DMS79 treated with DMSO at 0.1 percent for 48 hours (cell line): Measurements from ENCODE around the gene GPR65.
A peak's percentile ranks its signal among the peaks of the same experiment; 100 is the strongest.
"Not testable (repeated sequence)": the region's sequence is repeated elsewhere in the genome, so short reads cannot be mapped to it uniquely, and the experiment has no call there.

Experiments used
- DNase-seq: peaks from one replicate; lab custom pipeline; 2025; lab: John Stamatoyannopoulos, UW

GPR65 gene

DNA sequence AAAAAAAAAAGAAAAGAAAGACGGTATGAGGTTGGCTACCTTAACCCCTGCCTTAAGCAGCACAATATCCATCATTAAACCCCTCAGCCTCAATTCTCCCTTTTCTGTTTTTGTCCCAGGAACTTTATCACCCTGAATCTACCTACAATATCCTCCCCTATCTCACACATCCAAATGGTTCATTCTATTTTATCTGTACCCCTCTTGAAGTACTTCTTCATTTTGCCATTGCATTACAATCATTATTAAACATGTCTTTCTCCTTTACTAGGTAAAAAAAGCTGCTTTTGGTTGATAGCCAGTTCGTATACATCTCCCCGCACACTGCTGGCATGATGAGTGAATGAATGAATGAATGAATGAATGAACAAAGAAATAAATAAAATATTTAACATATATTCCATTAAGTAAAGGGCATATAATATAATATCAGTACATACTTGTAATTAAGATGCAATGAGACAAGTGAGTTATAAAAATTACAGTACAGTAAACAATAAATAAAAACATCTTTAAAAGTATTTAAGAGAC is 364 bp upstream of the GPR65 start:
- no peak for DNase-seq

DNA sequence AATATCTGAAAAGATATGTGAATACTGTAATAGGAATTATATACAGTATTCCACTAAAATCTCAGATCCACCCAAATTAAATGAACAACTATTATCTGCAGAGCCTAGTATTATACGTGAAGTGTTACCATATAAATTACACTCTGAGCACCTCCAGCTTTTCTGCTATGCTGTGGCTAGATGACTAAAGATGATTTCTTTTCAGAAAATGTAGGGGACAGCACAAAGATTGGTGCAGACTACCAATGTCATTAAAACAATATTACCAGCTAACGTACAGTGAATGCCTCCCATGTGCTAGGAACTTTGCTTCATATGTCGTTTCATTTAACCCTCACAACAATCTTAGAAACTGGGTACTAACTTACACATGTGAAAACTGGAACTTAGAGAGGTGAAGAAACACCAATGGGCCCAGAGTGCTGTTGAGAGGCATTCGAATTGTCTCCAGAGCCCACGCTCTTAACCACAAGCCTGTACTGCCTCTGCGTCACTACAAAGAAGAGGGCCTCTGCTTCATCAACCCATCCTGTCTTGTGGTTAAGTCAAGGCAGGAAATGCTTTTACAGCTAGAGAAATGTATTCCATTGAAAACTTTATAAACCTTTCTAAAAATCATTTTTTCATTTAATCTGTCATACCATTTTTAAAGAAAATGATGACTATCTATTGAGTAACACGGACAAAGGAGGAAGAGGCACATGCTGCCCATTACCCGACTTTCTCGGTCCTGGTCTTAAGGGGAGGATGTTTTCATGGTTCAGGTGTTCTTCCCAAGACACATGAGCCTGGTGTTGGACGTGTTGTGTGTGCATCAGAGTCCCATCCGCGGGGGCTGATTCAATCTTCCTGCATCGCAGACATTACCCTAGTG is 1.3 kb downstream of the GPR65 start:
- DNase-seq = no peak

DNA sequence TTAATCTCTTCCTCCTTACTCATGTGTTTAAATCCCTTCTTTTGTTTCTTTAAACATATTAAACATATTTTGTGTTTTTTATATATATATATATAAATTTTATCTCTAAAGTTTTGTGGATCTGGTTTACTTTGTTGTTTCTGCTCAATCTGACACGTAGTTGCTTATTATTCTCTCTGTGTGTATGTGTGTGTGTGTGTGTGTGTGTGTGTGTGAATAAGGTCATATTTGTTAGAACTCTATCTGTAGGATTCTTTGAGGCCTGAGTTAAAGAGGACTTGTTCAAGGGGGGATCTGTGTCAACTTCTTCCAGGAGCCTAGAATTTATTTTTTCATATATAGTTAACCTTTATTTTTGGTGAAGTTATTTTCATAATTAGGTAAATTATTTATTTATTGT is 2.7 kb downstream of the GPR65 start:
- no peak for DNase-seq

DNA sequence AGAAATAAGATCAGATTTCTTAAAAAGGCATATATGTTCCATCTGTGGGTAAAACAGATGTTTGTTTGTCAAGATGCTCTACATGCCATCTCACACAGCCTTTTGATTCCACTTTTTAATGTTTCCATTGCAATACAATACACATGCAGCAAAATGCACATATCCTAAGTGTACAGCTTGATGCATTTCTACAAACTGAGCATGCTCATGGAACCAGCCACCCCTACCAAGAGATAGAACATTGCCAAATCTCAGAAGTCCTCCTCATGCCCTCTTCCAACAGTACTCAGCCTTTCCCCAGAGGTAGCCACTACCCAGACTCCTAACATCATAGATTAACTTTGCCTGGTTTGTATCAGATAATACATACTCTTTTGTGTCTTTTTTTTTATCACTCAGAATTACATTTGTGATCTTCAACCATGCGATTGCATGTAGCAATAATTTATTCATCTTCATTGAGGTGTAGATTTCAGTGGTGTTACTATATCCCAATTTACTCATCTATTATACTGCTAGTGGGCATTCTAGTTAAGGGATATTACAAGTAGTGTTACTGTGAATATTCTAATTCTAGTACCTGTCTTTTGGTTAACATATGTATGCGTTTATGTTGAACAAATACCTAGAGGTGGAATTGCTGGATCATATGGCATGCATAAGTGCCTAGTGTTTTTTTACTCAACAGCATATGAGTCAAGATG is 3.3 kb downstream of the GPR65 start:
- no peak for DNase-seq

DNA sequence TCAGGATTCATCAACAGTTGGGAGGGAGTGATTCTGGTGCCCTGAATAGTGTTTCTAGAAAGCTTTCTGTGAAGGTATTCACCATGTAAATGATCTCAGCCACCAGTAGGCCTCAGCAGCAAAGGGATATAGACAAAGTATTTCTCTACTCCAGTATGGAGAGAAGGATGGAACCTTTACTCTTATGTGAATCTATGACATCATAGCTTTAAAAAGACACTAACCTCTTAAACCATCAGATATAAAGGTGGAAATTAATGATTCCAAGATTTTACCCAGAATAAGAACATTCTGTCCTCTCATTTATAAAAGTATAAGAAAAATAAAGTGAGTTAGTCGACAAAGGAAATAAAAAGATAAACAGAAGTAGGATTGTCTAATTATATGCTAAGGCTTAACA is 4.6 kb downstream of the GPR65 start:
- no peak for DNase-seq

DNA sequence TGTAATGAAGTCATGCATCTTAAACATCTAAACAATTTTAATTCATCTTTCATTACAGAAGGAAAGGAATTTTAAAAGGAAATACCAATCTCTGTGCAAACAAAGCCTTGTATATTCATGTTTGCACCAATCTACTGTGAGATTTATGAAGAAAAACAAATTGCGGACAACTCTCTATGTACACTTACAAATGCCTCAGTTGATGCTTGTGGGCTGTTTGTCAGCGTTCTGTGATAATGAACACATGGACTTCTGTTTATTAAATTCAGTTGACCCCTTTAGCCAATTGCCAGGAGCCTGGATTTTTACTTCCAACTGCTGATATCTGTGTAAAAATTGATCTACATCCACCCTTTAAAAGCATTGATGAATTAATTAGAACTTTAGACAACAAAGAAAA is 5.4 kb downstream of the GPR65 start:
- no peak for DNase-seq

DNA sequence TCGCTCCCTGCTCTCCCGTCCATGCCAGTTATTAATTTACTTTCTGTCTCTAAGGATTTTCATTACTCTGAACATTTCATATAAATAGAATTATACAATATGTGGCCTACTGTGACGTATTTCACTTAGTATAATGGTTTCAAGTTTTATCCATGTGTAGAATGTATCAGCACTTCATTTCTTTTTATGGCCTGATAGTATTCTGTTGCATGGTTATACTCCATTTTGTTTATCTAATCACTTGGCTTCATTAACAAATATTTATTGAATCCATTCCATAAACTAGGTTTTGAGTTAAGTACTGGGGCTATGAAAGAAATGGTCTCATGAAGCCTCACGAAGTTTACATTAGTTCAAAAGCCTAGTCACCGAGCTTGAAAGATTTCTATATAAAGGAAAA is 7.6 kb downstream of the GPR65 start:
- DNase-seq = no peak

DNA sequence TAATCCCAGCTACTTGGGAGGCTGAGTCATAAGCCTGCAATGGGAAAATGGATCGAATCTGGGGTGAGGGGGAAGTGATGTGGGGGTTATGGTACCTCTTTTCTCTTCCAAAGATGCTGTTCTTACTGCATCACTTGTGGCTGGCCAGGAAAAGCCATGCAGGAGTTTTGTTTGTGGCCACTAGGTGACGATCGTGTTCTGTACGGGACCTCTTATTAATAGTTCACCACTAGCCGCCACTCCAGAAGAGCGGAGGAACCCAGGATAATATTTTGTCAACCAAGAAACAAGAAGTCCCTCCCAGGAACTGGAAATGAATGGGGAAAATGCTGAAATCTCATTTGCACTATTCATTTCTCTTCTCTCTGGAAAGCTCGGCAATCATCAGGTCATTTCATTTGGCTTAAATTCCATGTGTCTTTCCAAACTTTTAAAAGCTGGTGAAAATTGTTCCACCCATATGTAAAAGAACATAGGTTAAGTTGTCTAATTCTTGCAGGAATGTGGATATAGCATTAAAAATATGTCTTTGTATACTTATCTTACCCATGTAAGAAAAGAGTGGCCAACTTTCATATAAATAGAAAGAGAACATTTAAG is 8.9 kb downstream of the GPR65 start:
- peak; percentile 45 for DNase-seq

DNA sequence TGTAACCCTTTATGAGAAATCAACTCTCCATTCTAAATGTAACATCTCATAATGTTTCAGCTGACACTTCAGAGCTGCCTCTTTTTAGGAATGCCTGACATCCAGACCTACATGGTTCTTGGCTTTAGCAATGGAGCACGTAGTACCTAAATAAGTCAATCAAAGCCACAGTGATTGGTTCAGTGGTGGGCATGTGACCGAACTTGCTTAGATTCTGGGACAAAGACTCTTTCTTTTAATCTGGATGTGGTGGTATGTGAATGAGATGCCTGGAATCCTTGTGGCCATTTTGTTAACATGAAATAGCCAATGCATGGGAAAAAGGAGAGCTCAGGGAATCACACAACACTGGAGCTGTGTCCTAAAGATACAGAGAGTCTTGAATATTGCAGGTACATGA is 11.8 kb downstream of the GPR65 start:
- no peak for DNase-seq

DNA sequence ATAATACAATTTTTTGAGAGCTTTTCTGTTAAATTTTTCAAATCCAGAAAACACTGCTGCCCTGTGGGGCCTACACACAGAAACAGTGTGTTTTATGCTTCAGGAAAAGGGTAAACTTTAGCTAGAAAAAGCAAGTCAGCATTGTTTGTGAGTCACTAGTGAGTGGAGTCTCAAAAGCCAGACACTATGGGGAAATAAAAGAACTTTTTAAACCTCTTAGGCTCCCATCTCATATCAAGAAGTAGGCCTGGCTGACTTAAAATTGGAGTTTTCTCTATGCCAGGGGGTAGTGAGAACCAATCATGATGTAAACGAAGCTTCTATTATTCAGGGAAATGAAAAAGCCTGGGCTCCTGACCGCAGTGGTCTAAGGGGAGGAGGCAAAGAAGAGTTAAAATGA is 12.6 kb downstream of the GPR65 start:
- no peak for DNase-seq

DNA sequence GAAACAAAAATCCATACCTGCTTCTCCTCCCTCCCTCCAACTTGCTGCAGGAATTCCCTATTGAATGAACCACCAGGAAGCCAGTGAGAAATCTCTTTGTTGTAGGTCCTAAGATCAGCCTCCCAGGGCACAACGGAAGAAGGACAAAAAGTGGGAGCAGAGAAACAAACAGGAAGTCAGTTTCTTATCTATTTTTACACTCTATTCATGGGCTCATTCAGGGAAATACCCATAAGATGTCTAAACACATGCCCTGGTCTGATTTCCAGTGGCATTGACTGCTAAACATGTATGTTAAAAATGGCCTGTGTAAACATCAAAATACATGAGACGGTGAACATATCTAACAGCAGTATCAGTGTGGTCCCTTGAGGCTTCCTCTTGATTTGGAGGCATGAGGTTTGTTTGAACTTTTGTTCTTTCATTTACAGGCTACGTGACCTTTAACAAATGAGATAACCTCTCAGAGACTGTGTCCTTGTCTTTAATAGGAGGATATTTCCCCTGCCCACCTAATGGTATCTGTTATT is 18.8 kb downstream of the GPR65 start:
- no peak for DNase-seq

DNA sequence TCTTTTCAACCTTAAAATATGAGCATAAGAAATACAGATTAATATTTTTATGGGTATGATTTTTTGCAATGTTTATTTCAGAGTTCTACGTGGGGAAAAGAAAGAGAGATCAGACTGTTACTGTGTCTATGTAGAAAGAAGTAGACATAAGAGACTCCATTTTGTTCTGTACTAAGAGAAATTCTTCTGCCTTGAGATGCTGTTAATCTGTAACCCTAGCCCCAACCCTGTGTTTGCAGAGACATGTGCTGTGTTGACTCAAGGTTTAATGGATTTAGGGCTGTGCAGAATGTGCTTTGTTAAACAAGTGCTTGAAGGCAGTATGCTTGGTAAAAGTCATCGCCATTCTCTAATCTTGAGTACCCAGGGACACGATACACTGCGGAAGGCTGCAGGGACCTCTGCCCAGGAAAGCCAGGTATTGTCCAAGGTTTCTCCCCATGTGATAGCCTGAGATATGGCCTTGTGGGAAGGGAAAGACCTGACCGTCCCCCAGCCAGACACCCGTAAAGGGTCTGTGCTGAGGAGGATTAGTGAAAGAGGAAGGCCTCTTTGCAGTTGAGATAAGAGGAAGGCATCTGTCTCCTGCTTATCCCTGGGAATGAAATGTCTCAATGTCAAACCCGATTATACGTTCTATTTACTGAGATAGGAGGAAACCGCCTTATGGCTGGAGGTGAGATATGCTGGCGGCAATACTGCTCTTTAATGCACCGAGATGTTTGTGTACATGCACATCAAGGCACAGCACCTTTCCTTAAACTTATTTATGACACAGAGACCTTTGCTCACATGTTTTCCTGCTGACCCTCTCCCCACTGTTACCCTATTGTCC is 19.5 kb downstream of the GPR65 start:
- not testable (repeated sequence) for DNase-seq

DNA sequence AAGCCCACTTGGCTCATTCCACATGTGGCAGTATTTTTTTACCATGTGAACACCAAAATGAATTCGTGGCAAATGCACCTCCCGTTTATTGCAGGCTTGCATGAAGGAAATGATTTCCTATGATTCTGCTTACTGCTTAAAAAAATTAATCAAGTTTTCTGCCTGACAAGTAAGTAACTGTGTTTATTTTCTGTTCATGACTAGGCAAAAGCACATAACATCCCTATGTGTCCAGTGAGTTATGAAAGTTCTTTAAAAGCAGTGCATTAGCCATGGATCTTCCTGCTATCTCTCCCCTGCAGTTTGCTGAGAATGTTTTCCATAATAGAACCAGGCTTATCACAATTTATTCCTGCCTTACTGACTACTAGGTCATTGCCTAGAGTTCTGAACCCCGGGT is 20.4 kb downstream of the GPR65 start:
- no peak for DNase-seq

DNA sequence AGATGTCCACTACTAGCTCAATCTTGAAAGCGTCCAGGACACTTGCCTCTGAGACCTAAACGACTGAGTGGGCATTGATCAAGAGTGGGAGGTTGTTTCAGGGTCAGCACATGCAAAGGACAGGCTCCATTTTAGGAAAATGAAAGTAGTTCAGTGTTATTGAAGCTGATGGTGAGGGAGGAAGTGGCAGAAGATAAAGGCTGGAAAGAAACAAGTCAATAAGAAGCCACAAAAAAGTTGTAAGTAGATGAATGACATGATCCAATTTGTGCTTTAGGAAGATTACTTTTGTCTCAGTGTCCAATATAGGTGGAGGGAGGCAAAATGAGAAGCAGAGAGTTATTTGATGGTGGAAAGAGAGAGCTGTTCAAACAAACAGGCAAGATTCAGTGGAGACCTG is 22.0 kb downstream of the GPR65 start:
- no peak for DNase-seq

DNA sequence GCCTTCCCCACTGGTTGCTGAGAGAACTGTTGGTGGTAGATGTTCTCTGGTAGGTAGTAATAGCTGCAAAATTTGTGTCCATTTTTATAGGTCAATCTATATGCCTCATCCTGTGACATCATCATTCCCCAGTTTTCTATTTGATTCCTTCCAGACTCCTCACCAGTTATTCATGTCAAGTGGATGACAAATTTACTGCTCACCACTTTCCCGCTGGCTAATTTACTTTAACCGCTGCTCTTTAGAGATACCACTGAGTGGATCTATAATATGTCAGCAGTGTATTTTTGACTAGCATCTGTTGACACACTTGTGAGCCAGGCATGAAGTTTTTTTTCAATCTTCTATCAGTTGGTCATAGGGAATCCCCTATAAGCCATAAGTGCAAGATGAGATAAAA is 24.6 kb downstream of the GPR65 start:
- DNase-seq = no peak

DNA sequence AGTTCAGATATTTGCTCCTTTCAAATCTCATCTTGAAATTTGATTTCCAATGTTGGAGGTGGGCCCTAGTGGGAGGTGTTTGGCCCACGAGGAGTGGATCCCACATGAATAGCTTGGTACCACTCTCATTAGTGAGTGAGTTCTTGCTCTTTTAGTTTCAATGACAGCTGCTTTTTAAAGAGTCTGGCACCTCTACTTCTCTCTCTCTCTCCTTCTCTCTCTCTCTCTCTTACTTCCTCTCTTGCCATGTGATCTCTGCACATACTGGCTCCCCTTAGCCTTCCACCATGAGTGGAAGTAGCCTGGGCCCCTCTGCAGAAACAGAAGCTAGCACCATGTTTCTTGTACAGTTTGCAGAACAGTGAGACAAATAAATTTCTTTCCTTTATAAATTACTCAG is 25.1 kb downstream of the GPR65 start:
- no peak for DNase-seq

DNA sequence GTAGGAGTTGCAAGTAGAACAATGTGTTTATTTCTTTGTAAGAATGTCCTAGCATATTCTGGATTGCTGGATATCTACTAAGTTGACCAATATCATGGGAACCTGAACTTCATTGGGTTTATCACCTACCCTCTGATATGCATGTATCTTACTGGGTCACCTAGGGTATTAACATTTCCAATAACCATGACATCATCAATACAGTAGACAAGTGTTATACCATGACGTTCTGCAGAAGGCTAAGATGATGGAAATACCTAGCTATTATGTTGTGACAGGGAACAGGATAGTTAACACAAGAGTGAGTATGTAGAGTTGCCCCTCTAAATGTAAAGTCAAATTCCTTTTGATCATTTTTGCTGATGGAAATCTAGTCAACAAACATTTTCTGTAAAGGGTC is 26.0 kb downstream of the GPR65 start:
- no peak for DNase-seq

DNA sequence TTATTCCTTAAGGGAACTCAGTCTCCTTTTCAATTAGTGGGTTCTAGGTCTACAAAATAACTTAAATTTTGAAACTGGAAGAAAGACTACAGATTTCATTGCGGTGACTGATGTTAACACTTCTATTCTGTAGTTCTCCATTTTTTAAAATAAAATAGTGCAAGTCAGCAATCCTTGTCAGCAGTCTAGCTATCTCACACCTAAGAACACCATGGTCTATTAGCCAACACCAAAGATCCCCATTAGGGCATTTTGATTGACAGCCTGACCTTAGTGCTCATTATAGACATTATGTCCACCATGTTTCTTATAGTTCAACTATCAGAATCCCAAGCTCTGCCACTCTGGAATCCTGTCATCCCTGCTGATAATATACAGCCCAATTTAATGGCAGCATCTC is 27.4 kb downstream of the GPR65 start:
- DNase-seq = no peak

DNA sequence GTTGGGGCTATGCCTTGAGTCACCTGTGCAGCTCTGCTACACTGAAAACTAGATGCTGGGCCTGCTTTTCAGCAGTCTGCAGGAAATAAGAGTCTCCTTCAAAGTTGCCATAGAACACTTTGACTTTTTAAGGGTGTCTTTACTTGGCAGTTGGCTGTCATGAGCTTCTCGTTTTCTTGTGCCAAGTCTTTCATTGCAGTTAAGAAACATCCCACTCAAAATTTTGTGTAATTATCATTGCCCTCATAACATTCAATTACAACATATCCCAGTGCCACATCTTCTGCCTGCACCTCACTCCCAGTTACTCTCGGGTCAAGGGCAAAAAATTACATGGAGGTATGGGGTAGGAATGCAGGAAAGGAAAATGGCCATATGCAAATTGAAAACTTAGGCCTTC is 29.1 kb downstream of the GPR65 start:
- no peak for DNase-seq

DNA sequence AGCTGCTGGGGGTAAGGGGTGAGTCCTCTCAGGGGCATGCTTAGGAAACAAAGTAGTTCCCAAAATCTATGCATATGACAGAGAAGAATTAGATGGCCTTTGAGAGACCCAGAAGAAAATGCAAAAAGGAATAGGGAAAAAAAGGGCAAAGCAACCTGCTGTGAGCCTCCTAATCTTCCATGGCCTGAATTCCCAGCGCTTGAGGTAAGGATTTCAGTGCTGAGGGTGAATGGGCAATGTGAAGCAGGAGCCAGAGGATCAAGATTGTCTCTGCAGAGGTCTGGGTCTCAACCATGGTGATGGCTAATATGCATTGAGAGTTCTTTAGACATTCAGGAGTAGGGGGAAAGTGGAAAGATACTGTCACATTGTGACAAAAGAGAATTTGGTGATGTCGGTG is 31.5 kb downstream of the GPR65 start:
- DNase-seq = no peak

DNA sequence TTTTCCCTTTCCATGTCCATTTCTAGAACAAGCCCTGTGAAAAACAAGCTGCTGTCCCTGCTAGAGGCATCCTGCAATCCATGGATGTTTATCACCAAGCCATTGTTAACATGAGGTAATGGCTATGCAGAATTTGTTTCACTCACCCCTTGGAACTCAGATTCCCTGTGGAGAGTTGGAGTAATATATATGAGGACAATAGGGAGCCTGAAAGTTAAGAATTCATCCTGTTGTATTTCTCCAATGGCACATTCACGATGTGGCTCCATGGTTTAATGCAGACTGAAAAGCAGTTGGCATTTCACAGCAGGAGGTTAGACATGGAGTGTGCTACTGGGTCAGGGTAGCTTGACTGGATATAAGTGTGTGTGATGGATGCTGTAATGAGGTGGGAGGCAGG is 32.4 kb downstream of the GPR65 start:
- DNase-seq = no peak

DNA sequence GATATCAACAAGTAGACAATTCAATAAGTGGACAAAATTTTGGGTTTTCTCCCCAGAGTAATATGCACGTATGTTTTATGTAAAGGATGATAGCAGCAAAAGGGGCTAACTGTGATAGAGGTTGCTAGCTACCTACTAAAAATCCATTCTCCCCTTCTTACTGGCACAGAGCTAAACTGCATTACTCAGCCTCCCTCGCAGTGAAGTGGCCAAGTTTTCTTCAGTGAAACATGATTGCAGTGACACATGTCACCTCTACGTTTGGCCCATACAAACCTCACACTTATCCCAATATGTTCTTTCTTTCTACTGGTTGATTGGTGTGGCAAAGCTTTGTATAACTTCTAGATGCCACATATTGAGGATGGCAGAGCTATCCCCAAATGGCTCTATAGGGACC is 34.3 kb downstream of the GPR65 start:
- no peak for DNase-seq
